Ovary (tissue), 3 donors: Measurements from ENCODE around the gene PHPT1.
"Not testable (repeated sequence)": the region's sequence is repeated elsewhere in the genome, so short reads cannot be mapped to it uniquely, and the experiment has no call there.

Source experiments
- CTCF ChIP-seq, 3 donors: fragments of 450-650 bp in 2 of 3; fragments of 200-600 bp in 1 of 3; IDR thresholded peaks; one replicate each; pipeline versions ENCODE4 v1.5.1 to v1.8.0; 2016 to 2022; ENCODE audit warnings: antibody characterized with exemption in 3 of 3, mild to moderate bottlenecking in 1 of 3
- EP300 ChIP-seq: sonication (generic); formaldehyde crosslinking; IDR thresholded peaks from one replicate; pipeline ENCODE4 v1.6.1; 2017; ENCODE audit warnings: antibody characterized with exemption
- donor health status: DM: no; HTN: no; CAD: no.

- not testable (repeated sequence) for TF ChIP-seq CTCF (IDR thresholded peaks at IDR 0.05); EP300
Observed at GRCh38 chr9:136803009-136803550, 46.1 kb upstream of the PHPT1 start.
